Fibroblast of skin of right quadriceps (primary cell): ENCODE results near the gene PSAT1.

Source experiments
- DNase-seq: peaks from one replicate; pipeline ENCODE4 v3.0.0-alpha.2; 2013

Gene PSAT1

DNA sequence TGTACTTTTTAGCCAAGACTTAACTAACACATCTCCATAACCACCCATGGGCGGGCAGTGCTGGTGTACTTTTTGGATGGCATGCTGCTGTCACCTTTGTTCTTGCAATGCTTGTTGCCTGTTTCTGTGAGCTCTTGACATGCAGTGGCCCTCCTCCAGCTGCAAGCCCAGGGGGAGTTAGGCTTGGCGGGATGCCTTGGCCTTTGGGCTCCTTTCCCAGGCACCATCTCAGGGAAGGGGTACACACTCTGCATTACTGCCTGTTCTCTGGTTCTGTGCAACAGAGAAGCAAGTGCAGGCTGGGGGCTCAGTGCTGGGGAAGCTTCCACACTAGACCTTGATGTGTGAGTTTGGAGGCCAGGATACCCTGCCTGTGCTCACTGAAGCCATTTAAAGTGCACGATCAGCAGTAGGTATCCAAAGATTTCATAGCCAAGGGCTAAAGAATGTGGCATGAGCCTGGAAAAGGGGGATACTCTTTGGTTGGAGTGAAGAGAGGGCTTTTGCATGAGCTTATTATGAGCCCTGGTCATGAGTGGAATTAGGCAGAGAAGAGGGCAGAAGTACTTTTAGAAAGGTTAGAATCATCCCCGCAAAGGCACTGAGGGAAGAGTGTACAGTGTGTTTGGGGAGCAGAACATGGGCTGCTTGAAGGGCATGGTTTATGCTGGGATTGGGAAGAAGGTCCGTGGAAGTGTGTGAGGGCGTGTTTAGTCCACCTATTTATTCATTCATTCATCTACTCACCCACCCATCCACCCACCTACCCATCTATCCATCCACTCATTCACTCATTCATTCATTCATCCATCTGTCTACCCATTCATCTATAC is 22.5 kb downstream of the PSAT1 start:
- DNase-seq: no peak

GRCh38 chr9:78320030-78320693 is 23.2 kb downstream of the PSAT1 start:
- DNase-seq: no peak

- no peak for DNase-seq
These were observed 24.1 kb downstream of the PSAT1 start for GRCh38 chr9:78320875-78321496.

DNA sequence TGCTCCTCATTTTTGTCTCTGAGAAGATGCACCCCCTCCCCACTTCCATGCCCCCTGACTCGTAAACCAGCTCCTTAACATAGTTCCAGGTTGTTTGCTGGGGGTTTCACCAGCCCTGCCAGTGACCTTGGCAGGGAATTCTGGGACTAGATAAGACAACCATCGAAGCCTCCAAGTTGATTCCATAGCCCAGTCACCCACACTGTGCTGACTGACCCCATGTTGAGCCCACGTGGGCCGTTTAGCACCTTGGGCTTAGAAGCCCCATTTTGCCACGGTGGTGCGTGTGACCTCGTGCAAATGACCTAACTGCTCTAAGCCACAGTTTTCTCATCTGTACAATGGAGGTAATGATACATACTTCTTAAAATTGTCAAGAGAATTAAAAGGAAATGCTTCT is 24.6 kb downstream of the PSAT1 start:
- DNase-seq: no peak

DNA sequence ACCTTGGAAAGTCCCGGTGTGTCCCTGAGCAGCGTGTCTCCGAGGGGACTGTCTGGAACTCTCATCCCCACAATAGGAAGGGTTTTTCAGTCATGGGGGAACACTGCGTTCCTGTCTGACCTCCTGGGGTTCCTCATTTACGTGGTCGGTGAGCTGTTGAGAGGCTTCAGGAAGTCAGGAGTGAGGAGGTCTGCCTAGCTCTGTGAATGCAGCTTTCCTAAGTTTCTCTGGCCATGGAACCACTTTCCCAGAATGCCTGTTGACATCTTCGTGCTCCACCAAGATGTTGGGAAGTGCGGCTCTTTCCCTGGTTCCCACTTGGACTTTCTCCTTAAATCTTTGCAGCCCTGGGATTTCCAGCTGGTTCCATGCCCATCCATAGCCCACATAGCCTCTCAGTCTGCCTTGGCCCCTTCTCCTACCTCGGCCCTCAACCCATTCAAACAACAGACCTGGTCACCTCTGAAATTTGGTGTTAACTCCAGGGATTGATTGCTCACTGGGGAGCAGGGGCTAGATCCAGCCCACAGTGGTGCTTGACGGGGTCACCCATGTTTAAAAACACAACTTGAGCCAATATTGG is 27.2 kb downstream of the PSAT1 start:
- DNase-seq: no peak

- DNase-seq: no peak
These were observed 27.8 kb downstream of the PSAT1 start for GRCh38 chr9:78324682-78325081.

- DNase-seq: peak; percentile 57
These were observed 28.4 kb downstream of the PSAT1 start for GRCh38 chr9:78325343-78325742.

- DNase-seq: no peak
These were observed 29.0 kb downstream of the PSAT1 start for GRCh38 chr9:78325846-78326360.

DNA sequence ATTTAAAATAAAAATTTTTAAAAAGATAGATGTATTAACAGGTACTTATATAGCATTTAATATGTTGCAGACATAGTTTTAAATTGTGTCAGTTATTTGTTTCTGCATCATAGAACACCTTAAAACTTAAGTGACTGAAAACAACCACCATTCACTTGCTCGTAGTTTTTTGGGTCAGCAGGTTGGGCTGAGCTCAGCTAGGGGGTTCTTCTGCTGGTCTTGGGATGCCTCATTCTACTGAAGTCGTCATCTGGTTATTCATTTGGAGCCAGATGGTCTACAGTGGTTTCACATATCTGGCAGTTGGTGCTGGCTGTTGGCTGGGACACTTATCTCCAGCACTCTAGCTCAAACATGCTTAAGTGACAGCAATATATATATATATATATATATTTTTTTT is 29.6 kb downstream of the PSAT1 start:
- no peak for DNase-seq

DNA sequence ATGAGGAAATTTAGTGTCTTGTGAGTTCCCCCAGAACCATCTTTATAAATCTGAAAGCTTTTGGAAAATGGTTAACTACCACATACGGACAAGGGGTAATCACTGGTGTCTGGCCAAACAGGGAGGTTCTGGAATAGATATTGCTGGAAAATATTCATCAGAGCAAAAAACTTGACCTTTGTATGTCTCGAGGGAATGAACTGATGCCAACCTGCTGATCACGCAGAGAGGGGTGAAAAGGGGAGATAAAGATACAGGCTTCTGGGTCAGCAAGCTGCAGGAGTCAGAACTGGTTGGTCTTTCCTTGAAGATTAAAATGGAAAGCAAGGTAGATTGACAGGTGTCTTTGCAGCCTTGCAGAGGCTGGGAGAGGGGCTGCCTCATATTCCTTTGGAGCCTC is 35.5 kb downstream of the PSAT1 start:
- DNase-seq: no peak

DNA sequence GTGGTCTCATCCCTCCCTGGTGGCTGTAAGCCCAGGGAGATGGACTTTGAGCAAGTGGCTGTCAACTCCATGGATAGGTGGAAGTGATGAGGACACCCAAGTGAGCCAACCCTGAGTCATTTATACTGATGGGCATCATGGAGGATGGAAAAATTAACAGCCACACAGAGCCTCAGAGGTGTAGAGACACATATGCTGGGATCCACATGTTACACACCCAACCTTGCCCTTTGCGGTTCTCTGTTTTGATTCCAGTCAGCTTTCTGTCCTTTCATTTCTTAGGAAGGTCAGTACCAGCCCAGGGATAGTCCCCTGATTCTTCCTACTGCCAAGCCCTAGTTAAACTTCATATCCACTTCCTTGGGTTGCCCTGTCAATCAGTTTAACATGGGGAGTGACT is 51.9 kb downstream of the PSAT1 start:
- DNase-seq: no peak

DNA sequence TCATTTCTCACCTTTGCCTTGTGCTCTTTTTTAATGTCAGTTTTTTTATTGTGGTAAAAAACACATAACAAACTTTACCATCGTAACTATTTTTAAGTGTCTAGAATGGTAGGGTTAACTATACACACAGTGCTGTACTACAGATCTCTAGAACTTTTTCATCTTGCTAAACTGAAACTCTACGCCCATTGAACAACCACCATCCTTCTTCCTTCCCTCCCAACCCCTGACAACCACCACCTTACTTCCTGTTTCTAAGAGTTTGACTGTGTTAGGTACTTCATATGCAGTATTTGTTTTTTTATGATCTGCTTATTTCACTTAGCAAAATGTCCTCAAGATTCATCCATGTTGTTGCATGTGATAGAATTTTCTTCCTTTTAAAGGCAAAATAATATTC is 54.9 kb downstream of the PSAT1 start:
- DNase-seq: no peak

GRCh38 chr9:78354324-78354973 is 57.5 kb downstream of the PSAT1 start:
- no peak for DNase-seq

GRCh38 chr9:78354989-78355388 is 58.1 kb downstream of the PSAT1 start:
- DNase-seq: no peak

DNA sequence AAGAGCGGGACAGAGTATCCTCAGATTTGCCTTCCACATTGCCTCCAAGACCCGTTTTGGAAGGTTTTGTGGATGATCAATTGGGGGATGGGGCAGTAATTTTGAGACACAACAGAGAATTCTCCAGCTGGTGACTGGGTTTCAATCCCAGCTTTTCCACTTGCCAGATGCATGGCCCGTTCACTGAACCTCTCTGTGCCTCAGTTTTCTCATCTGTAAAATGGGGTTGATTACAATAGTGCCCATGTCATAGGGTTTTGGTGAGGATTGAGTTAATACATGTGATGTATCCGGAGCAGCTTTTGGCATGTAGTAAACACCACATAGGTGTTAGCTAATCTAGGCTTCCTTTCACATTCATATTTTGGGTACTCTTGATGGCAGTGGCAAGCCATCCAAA is 59.7 kb downstream of the PSAT1 start:
- DNase-seq: no peak

DNA sequence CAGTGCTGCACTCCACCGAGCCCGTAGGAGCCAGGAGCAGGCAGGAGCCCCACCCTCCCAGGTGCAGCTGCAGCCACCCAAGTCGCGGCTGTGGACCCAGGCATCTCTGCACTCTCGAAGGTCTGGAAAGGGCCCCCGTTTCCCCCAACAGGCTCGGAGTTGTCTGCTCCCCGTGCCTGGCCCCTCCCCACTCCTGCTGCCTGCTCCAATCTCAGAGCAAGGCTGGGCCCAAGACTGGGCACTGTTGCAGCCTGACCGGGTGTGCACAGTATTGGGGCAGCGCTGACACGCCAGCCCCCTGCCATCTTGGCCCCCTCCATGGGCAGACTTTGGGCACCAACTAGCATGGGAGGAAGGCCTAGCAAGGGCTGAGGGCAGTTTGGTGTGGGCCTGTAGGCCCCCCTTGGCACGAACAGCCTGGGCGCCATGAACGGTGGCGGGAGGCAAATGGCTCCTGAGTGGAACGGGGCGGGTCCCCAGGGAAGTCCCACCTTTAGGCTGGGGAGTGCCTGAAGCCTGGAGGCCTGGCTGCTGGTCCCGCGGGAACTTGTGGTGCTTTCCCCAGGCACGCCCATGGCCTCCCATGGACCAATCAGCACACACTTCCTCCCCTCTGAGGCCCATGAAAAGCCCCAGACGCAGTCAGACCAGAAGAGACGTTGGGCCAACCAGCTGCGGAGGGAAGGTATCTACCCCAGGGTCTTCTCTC is 60.4 kb downstream of the PSAT1 start:
- DNase-seq: no peak

DNA sequence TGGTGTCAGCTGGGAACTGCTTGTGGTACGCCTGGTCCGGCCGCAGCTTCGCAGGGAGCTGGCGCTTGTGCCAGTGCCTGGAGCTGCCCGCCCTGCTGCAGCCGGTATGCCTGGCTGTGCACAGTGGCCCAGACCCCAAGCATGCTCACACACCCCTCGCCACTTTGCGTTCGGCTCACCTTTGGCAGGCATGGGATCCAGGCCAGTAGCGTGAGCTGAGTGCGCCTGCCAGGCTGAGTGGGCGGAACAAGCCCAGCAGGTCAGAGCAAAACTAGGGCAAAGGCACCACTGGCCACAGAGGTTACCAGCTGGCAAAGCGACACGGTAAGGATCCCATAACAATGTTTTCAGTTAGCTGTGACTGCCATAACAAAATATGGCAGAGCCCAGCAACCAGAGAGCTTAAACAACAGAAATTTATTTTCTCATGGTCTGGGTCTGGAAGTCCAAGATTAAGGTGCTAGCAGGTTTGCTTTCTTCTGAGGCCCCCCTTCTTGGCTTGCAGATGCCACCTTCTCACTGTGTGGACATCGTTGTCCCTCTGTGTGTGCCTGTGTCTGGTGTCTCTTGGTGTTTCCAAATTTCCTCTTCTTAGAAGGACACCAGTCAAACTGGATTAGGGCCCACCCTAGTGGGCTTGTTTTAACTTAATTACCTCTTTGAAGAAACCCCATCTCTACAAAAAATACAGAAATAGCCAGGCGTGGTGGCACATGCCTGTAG is 61.6 kb downstream of the PSAT1 start:
- DNase-seq: no peak

- DNase-seq: peak; percentile 57
These were observed 66.3 kb downstream of the PSAT1 start for GRCh38 chr9:78363221-78363620.

DNA sequence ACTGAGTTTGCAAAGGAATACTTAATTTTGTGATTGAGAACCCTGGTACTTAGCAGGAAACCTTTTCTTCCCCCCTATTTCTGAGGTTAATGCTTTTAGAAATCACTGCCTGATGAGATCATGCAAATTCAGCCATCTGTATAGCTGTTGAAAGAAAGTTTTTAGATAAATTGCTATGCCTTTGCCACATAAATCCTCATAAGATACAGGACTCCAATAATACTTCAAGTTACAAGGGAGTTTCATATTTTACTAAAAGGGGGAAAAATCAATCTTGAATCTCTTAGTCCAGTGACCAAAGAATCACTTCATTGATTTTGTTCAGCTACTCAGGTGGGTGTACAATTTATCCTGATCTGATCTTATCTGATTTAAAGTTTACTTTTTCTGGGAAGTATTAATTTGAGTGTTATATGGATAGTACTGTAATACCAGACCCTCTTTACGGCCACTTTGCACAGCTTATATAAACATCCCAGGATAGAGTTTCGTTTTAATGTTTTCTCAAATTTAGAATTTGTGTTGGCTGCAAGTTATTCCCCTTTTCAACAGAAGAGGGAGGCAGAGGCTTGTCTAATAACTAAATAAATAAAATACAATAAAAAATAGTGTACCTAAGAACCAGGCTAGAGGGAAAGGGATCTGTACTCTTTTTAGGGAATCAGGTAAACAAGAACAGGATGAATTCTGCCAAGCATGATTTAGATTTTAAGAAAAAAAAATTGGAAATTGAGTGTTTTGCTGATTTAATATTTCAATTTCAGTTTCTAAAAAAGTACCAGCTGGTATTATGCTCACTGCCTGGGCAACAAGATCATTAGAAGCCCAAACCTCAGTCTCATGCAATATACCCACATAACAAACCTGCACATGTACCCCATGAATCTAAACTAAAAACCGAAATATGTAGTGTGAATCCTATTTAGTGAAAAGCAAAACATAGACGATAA is 69.1 kb downstream of the PSAT1 start:
- DNase-seq: peak; percentile 19

GRCh38 chr9:78366827-78367226 is 69.9 kb downstream of the PSAT1 start:
- no peak for DNase-seq
